HEK293 (cell line): ENCODE measurements around the gene MMP11.

Experiments used
- GLIS1 ChIP-seq: fragments of 450-650 bp; formaldehyde crosslinking; IDR thresholded peaks from 2 replicates; pipeline ENCODE4 v1.5.1; 2016; ENCODE audit warnings: missing biosample characterization, missing genetic modification characterization
- ZBTB7A ChIP-seq: fragments of 450-650 bp; formaldehyde crosslinking; IDR thresholded peaks from 2 replicates; pipeline ENCODE4 v1.5.1; 2016; ENCODE audit warnings: low read depth, missing biosample characterization, missing genetic modification characterization
- ZBTB8A ChIP-seq: fragments of 450-650 bp; formaldehyde crosslinking; IDR thresholded peaks from 2 replicates; pipeline ENCODE4 v1.5.1; 2016; ENCODE audit warnings: missing biosample characterization, missing genetic modification characterization
- ZNF133 ChIP-seq: fragments of 450-650 bp; formaldehyde crosslinking; IDR thresholded peaks from 2 replicates; pipeline ENCODE4 v1.5.1; 2016; ENCODE audit warnings: missing biosample characterization, missing genetic modification characterization
- ZNF24 ChIP-seq: fragments of 450-650 bp; formaldehyde crosslinking; IDR thresholded peaks from 2 replicates; pipeline ENCODE4 v1.5.1; 2016; ENCODE audit warnings: missing biosample characterization, missing genetic modification characterization
- TF ChIP-seq, protein P1 (sequence below): fragments of 450-650 bp; formaldehyde crosslinking; IDR thresholded peaks from 2 replicates; pipeline ENCODE4 v1.5.1; 2016; ENCODE audit warnings: missing biosample characterization, missing genetic modification characterization
- TF ChIP-seq, protein P2 (sequence below): fragments of 450-650 bp; formaldehyde crosslinking; IDR thresholded peaks from 2 replicates; pipeline ENCODE4 v1.5.1; 2016; ENCODE audit warnings: missing biosample characterization, missing genetic modification characterization
- TF ChIP-seq, protein P3 (sequence below): sonication (generic); formaldehyde crosslinking; IDR thresholded peaks from 2 replicates; pipeline ENCODE4 v1.8.1; 2022; ENCODE audit warnings: mild to moderate bottlenecking, moderate library complexity, missing genetic modification reagents

DNA sequence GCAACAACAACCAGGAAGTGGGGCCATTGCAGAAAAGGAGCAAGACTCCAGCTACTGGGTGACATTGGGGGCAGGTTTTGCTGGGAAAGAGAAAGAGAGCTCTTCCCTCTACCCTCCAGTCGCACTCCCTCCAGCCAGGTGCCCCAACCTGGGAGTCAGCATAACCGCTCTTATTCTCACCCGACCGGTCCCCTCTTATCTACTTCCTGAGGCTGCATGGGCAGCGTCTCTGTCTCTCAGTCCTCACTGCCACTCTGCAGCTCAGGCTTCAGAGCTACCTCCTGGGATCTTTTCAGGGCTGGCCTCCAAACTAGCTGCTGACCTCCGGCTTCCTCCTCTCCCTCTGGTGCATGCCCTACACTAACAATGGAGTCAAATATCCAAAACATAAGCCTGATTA is 26.9 kb upstream of the MMP11 start:
- TF ChIP-seq, protein P1, sequence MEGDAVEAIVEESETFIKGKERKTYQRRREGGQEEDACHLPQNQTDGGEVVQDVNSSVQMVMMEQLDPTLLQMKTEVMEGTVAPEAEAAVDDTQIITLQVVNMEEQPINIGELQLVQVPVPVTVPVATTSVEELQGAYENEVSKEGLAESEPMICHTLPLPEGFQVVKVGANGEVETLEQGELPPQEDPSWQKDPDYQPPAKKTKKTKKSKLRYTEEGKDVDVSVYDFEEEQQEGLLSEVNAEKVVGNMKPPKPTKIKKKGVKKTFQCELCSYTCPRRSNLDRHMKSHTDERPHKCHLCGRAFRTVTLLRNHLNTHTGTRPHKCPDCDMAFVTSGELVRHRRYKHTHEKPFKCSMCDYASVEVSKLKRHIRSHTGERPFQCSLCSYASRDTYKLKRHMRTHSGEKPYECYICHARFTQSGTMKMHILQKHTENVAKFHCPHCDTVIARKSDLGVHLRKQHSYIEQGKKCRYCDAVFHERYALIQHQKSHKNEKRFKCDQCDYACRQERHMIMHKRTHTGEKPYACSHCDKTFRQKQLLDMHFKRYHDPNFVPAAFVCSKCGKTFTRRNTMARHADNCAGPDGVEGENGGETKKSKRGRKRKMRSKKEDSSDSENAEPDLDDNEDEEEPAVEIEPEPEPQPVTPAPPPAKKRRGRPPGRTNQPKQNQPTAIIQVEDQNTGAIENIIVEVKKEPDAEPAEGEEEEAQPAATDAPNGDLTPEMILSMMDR (tag by site-specific recombination), result no peak
- TF ChIP-seq ZNF24 (tag by site-specific recombination) (no peak), ZBTB7A (no peak), ZNF133 (tag by site-specific recombination) (no peak), GLIS1 (tag by site-specific recombination) (no peak), ZBTB8A (no peak)
- TF ChIP-seq, protein P2, sequence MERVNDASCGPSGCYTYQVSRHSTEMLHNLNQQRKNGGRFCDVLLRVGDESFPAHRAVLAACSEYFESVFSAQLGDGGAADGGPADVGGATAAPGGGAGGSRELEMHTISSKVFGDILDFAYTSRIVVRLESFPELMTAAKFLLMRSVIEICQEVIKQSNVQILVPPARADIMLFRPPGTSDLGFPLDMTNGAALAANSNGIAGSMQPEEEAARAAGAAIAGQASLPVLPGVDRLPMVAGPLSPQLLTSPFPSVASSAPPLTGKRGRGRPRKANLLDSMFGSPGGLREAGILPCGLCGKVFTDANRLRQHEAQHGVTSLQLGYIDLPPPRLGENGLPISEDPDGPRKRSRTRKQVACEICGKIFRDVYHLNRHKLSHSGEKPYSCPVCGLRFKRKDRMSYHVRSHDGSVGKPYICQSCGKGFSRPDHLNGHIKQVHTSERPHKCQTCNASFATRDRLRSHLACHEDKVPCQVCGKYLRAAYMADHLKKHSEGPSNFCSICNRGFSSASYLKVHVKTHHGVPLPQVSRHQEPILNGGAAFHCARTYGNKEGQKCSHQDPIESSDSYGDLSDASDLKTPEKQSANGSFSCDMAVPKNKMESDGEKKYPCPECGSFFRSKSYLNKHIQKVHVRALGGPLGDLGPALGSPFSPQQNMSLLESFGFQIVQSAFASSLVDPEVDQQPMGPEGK (tag by site-specific recombination), result no peak
- TF ChIP-seq, protein P3, sequence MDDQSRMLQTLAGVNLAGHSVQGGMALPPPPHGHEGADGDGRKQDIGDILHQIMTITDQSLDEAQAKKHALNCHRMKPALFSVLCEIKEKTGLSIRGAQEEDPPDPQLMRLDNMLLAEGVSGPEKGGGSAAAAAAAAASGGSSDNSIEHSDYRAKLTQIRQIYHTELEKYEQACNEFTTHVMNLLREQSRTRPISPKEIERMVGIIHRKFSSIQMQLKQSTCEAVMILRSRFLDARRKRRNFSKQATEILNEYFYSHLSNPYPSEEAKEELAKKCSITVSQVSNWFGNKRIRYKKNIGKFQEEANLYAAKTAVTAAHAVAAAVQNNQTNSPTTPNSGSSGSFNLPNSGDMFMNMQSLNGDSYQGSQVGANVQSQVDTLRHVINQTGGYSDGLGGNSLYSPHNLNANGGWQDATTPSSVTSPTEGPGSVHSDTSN (CRISPR knock-in tag), result no peak
